HG03354 (cell line): ENCODE data around the gene HOXD8.

Experiments used
- ATAC-seq: cut with Tn5 transposase; IDR thresholded peaks from one replicate; pipeline ENCODE4 v1.9.1; 2021; ENCODE audit warnings: mild to moderate bottlenecking; ENCODE audit not compliant: unreplicated experiment, poor library complexity, severe bottlenecking

Gene HOXD8

DNA sequence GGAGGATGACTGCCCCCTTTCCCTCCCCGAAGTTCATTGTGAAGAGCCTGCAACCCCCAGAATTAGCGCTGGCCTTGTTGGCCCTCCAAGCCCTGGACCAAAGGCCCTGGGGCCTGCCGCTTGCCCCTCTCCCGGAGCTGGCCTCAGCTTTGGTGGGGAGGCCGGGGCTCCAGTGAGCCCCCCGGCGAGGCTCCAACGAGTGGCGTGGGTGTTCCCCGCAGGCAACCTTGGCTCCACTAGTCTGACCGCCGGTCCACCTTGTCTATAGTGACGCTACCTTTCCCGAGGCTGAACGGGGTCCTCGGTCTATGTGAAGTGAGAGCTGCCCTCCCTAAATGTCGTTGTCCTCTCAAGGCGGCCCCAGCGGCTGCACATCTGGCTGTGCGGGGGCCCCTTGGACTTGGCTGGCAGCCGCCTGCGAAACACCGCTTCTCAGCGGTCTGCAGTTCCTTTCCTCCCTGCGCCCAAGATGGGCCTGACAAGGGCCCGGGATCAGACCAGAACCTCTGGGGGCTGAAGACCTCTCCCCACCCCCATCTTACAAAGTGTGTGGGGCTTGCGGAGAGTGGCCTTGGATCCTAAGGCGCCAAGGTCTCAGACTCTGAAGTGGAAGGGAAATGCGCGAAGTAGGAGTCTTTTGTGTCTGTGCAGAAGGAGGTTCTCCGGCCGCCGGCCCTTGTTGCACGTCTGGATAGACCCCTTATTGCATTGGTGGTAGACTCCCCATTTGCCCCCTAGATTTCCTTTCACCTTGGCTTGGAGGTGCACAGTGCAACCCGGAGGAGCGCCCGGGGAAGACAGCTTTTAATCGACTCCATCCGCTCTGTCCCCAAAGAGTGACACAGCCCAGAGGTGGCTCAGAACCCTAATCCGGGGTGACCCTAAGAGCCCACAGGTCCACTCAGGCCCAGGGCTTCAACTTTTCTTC, 16.9 kb upstream of the HOXD8 start:
- no peak for ATAC-seq

DNA sequence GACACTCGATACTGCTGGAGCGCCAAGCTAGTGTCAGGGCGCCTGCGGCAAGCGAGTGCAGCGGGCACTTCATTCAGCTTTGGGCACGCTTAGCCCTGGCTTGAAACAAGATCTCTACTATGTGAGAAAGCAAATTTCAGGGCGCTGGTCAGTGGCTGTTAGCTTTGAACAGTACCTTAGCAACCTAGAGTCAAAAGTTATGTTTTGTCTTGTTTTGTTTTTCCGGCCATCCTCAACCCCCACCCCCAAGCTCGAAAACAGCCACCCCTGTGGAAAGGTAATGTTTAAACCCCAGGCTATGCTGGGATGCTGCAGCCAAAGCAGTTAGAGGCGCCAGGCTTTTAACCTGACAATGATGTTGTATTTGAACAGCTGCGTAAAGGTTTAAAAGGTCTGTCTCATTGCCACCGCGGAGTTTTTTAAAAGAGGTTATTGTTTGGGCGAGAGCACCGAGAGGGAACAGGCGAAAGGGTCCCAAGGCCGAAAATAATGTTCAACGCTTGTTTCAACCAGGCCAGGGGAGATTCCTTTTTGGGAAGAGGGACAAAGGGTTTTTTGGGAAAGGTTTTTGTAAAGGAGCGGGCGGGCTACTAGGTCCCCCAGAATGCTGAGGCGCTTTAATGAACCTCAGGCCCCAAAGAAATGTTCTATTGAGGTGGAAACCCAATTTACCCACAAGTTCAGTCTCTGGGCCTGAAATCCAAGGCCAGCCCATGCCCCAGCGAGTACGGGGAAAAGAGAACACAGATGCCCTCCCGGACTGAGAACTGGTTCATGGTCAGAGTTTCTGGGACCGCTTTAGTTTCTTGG, 15.2 kb upstream of the HOXD8 start:
- ATAC-seq = no peak

DNA sequence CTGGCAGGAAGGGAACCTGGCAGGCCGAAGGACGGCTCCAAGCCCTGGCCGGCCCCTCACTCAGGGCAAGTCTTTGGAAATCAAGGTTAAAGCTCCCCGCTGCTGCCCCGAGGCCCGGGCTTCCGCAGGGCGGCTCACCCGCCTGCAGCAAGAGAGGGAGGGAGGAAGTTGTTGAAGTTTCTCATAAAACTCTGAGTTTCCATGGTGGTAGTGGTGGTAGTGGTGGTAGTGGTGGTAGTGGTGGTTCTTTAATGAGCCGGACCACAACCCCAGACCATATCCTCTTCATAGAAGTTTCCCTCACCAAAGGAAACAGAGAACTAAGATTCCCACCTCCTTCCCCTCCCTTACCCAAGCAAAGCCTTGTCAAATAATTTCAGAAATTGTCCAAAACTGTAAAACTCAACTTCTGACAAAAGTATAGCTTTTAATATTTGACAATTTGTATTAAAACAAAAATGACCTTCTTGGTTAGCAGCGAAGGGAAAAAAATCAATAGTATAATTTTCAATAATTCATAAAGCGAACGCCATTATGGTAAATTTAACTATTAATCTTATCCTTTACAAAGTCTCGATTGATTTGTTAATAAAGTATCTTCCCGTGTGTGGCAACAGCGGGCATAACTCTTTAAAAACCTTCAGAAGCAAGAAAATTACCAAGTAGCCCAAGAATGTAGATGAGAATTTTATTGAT, 14.4 kb upstream of the HOXD8 start:
- no peak for ATAC-seq

DNA sequence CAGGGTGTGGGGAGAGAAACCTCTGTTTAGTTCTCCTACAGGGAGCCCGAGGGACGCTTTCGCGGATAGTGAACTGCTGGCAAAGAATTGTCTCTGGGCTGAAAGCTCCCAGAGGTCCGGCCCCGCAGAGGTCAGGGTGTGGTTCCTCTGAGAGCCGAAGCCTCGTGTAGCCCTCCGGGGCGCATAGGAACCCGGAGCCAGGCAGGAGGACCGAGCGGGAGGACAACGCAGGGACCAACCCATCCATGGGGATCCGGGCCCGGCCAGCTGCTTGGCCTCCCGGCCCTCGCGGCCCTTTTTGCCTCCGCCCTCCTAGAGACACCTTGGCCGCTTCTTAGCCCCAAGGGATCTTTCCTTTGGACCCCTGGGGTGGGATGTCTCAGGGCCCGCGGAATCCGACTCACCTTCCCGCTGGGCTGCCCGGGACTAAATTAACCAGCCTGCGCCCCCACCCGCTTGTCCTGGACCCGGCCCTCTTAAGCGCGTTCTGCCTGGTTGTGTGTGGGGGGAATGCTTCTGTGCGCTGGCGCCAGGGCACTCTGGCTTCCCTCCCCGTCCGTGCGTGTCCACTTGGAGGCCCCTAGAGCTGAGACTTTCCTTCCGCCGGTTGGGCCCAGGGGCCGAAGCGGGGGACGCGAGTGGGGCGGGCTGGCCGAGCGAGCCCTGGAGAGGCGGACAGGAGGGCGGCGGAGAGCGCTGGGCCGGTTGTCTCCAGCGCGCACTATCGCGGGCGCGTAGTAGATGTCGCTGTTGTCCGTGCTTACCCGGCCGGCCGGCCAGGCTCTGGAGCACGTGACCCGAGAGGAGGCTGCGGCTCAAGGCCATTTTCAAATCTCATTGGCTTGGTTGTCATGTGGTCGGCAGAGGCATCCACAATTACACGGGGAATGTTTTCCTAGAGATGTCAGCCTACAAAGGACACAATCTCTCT, 13.4 kb upstream of the HOXD8 start, which contains the start of gene HOXD10:
HOXD10 (plus strand) TSS at position 896 of the 931 bp plus-strand sequence. CDS start 56 bp downstream, outside the sequence.
- no peak for ATAC-seq

GRCh38 chr2:176117162-176117822, 12.2 kb upstream of the HOXD8 start:
- no peak for ATAC-seq

GRCh38 chr2:176117823-176118371, 11.6 kb upstream of the HOXD8 start:
- ATAC-seq = no peak

DNA sequence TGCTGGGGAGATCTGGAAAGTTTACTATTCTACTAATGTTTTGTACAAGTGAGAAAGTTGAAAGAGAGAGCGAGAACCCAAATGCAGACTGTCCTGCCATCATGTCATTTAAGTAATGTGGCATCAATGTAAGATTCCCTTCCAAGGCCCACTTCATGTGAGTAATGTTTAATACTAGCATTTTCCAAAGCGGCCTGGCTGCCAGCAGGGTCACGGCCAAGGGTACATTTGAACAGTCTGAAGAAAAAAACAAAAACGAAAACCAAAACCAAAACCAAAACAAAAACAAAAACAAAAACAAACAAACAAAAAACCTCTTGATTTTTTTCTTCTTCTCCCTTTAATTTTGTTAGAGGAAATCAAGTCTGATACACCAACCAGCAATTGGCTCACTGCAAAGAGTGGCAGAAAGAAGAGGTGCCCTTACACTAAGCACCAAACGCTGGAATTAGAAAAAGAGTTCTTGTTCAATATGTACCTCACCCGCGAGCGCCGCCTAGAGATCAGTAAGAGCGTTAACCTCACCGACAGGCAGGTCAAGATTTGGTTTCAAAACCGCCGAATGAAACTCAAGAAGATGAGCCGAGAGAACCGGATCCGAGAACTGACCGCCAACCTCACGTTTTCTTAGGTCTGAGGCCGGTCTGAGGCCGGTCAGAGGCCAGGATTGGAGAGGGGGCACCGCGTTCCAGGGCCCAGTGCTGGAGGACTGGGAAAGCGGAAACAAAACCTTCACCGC, 10.7 kb upstream of the HOXD8 start:
- ATAC-seq = no peak

GRCh38 chr2:176120364-176121189, 8.9 kb upstream of the HOXD8 start:
- ATAC-seq = no peak

GRCh38 chr2:176121190-176122051, 8.1 kb upstream of the HOXD8 start:
- no peak for ATAC-seq

DNA sequence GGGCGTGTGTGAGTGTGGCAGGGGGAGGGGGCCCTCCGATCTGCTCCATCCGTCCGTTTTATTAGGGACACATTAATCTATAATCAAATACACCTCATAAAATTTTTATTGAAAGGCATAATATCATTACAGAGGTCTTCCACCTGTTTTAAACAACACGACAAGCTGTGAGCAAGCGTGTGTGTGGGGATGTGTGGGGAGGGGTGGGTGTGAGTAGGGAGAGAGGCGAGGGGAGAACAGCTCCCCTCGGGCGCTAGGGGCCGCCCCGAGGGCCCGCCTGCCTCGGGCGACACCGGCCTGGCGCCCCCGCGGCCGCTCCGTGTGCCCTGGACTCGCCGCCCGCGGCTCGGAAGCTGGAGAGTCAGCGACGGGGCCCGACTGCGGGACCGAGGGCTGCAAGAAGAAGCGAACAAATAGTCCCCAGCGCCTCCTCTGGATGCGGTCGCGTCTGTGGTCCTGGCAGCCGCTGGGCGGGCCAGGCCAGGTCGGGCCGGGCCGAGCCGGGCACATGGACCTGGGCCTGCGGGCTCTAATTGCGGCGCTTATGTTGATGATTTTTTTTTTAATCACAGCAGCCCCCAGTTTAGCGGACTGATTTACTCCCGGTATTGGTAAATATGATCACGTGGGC, 7.3 kb upstream of the HOXD8 start:
- no peak for ATAC-seq

- no peak for ATAC-seq
These were observed 6.7 kb upstream of the HOXD8 start, which contains the start of gene HOXD9 for GRCh38 chr2:176122683-176123410. Gene HOXD9, plus strand, starts transcription at chr2:176122719. Its CDS starts 50 bp downstream, at chr2:176122769.

- no peak for ATAC-seq
These were observed 5.9 kb upstream of the HOXD8 start for GRCh38 chr2:176123411-176124109.

- ATAC-seq = no peak
These were observed 5.2 kb upstream of the HOXD8 start for GRCh38 chr2:176124110-176124946.
